GM23338 (cell line): ENCODE results near the gene ADIPOR2. TPM values are rescaled to one million over a fixed set of nuclear protein-coding genes. Genes with fewer than 3 reads are reported as not detected.
A peak's percentile ranks its signal among the peaks of the same experiment; 100 is the strongest.

Experiments used
- ATAC-seq: fragments of 200-7000 bp; cut with Tn5 transposase; 3 replicates; pipeline ENCODE4 v1.9.1; 2020
- DNase-seq: peaks from one replicate; pipeline ENCODE4 v3.0.0-alpha.2; 2015; ENCODE audit warnings: low spot score
- H2AFZ ChIP-seq: fragments of 200-600 bp; sonication (generic); 2 replicates; pipeline ENCODE4 v1.8.0; 2016; ENCODE audit warnings: antibody characterized with exemption, mild to moderate bottlenecking, moderate library complexity
- H3F3A ChIP-seq: fragments of 200-600 bp; sonication (generic); replicated peaks from 2 replicates; pipeline ENCODE4 v1.8.0; 2017; ENCODE audit warnings: antibody characterized with exemption, mixed run types, low read depth
- H3K27ac ChIP-seq: fragments of 200-600 bp; sonication (generic); 2 replicates; pipeline ENCODE4 v1.6.1; 2016; ENCODE audit warnings: low read depth
- H3K27me3 ChIP-seq: fragments of 200-600 bp; sonication (generic); 2 replicates; pipeline ENCODE4 v1.8.0; 2016; ENCODE audit warnings: mild to moderate bottlenecking, mixed run types, moderate library complexity; ENCODE audit not compliant: insufficient read depth
- H3K36me3 ChIP-seq: fragments of 200-600 bp; sonication (generic); 2 replicates; pipeline ENCODE4 v1.8.0; 2016; ENCODE audit warnings: mild to moderate bottlenecking; ENCODE audit not compliant: insufficient read depth
- H3K4me1 ChIP-seq: fragments of 200-600 bp; sonication (generic); 2 replicates; pipeline ENCODE4 v1.8.0; 2016; ENCODE audit warnings: mild to moderate bottlenecking, moderate library complexity; ENCODE audit not compliant: insufficient read depth
- H3K4me2 ChIP-seq: fragments of 200-600 bp; sonication (generic); 2 replicates; pipeline ENCODE4 v1.7.1; 2017; ENCODE audit warnings: mixed run types
- H3K4me3 ChIP-seq: fragments of 200-600 bp; sonication (generic); 2 replicates; pipeline ENCODE4 v1.6.1; 2016; ENCODE audit warnings: mixed run types
- H3K79me2 ChIP-seq: fragments of 200-600 bp; sonication (generic); replicated peaks from 2 replicates; pipeline ENCODE4 v1.8.0; 2017; ENCODE audit warnings: mild to moderate bottlenecking; ENCODE audit not compliant: insufficient read depth
- H3K9me2 ChIP-seq: fragments of 200-600 bp; sonication (generic); 2 replicates; pipeline ENCODE4 v1.8.0; 2017; ENCODE audit not compliant: insufficient read depth
- H4K20me1 ChIP-seq: fragments of 200-600 bp; sonication (generic); replicated peaks from 2 replicates; pipeline ENCODE4 v1.8.0; 2017; ENCODE audit warnings: mild to moderate bottlenecking; ENCODE audit not compliant: insufficient read depth
- H3K27ac Mint-ChIP-seq: 2 replicates; pipeline ENCODE4 v1.8.0; 2020; ENCODE audit warnings: inconsistent platforms, mild to moderate bottlenecking, moderate library complexity, mixed read lengths
- H3K27me3 Mint-ChIP-seq: 3 replicates; pipeline ENCODE4 v1.8.0; 2022; ENCODE audit warnings: low read depth, mild to moderate bottlenecking, moderate library complexity, mixed read lengths, inconsistent platforms; ENCODE audit not compliant: insufficient read depth, poor library complexity
- H3K36me3 Mint-ChIP-seq: 3 replicates; pipeline ENCODE4 v1.8.0; 2021; ENCODE audit warnings: low read depth, mild to moderate bottlenecking, inconsistent platforms, moderate library complexity, mixed read lengths
- H3K4me1 Mint-ChIP-seq: 3 replicates; pipeline ENCODE4 v1.8.0; 2020; ENCODE audit warnings: mild to moderate bottlenecking, inconsistent platforms, mixed read lengths
- H3K4me3 Mint-ChIP-seq: 3 replicates; pipeline ENCODE4 v1.8.0; 2021; ENCODE audit warnings: moderate library complexity, mild to moderate bottlenecking, inconsistent platforms, mixed read lengths
- H3K9me3 Mint-ChIP-seq: 3 replicates; pipeline ENCODE4 v1.8.0; 2020; ENCODE audit warnings: moderate library complexity, mild to moderate bottlenecking, inconsistent platforms, mixed read lengths
- CREB1 ChIP-seq: fragments of 250-450 bp; sonication (Bioruptor Pico); IDR thresholded peaks from 2 replicates; pipeline ENCODE4 v1.5.0; 2020; ENCODE audit warnings: low read depth, mild to moderate bottlenecking, moderate library complexity
- EZH2 ChIP-seq: fragments of 200-600 bp; sonication (generic); IDR thresholded peaks from one replicate; pipeline ENCODE4 v1.8.0; 2017; ENCODE audit warnings: antibody characterized with exemption, mild to moderate bottlenecking, low read depth; ENCODE audit not compliant: unreplicated experiment
- EZH2phosphoT487 ChIP-seq: fragments of 200-600 bp; sonication (generic); IDR thresholded peaks from one replicate; pipeline ENCODE4 v1.8.1; 2018; ENCODE audit warnings: antibody characterized with exemption; ENCODE audit not compliant: unreplicated experiment
- JUNB ChIP-seq: IDR thresholded peaks from one replicate; pipeline ENCODE4 v1.6.1; 2016; ENCODE audit warnings: antibody characterized with exemption; ENCODE audit not compliant: unreplicated experiment
- POLR2AphosphoS5 ChIP-seq: IDR thresholded peaks from 2 replicates; pipeline ENCODE4 v1.6.1; 2016; ENCODE audit warnings: antibody characterized with exemption, low read depth
- STAT1 ChIP-seq: IDR thresholded peaks from one replicate; pipeline ENCODE4 v1.6.1; 2016; ENCODE audit warnings: antibody characterized with exemption; ENCODE audit not compliant: unreplicated experiment
- ZNF114 ChIP-seq: fragments of 250-450 bp; sonication (Bioruptor Pico); IDR thresholded peaks from 2 replicates; pipeline ENCODE4 v1.5.0; 2020; ENCODE audit warnings: mild to moderate bottlenecking, moderate library complexity
- ZNF331 ChIP-seq: fragments of 250-450 bp; sonication (Bioruptor Pico); IDR thresholded peaks from 2 replicates; pipeline ENCODE4 v1.5.0; 2020; ENCODE audit warnings: low read depth, mild to moderate bottlenecking, moderate library complexity
- polyA plus RNA-seq: library from polyadenylated mRNA; unstranded; fragments of >200 nt; fragmentation: Nextera tagmentation; extraction: Ambion mirVana; gene quantifications from 2 replicates; pipeline ENCODE4 v1.2.1, GENCODE V29; 2016
- total RNA-seq: library from RNA; depleted of rRNA; stranded (reverse); fragments of >200 nt; shearing (Covaris generic); gene quantifications from 2 replicates; pipeline ENCODE4 v1.2.3, GENCODE V29; 2014
- TF ChIP-seq, protein P1 (sequence below), 2 experiments: fragments of 200-600 bp in 1 of 2; sonication (generic) in 1 of 2; conservative IDR thresholded peaks; 2 replicates each; pipeline versions ENCODE4 v1.5.1 to v1.6.1; 2016 to 2017; ENCODE audit warnings: antibody characterized with exemption in 2 of 2, low read depth in 2 of 2, mild to moderate bottlenecking in 2 of 2, moderate library complexity in 1 of 2
- TF ChIP-seq, protein P2 (sequence below): IDR thresholded peaks from one replicate; pipeline ENCODE4 v1.6.1; 2018; ENCODE audit warnings: antibody characterized with exemption; ENCODE audit not compliant: unreplicated experiment
- TF ChIP-seq, protein P3 (sequence below): fragments of 250-450 bp; sonication (Bioruptor Pico); IDR thresholded peaks from 2 replicates; pipeline ENCODE4 v1.5.0; 2020; ENCODE audit warnings: mild to moderate bottlenecking, moderate library complexity

The ADIPOR2 gene
- total and polyA plus RNA-seq, 2 experiments from 2014 or later, result 11.7 to 36.2 TPM

DNA sequence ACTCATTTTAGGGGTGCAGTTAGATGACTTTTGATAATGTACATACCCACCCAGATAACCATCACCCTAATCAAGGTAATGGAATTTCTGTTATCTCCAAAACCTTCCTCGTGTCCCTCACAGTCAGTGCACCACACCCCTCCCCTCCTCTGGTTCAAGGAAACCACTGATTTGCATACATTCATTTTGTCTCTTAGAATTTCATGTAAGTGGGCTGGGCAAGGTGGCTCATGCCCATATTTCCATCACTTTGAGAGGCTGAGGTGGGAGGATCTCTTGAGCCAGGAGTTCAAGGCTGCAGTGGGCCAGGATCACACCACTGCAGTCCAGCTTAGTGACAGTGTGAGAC, 15.7 kb downstream of the ADIPOR2 start:
- Histone ChIP-seq H3K79me2 (peaks cover 100% of the 10 kb centered on the region), H3K4me1 (0 out of 2 replicates have a peak, but pooled peaks cover 7% of the 10 kb centered on the region), H3K9me2 (no peaks in the 10 kb centered on the region), H3K36me3 (no peaks in the 10 kb centered on the region), H3K4me2 (no peak overlapping the region), H3K27ac (no peak overlapping the region), H4K20me1 (peaks cover 39% of the 10 kb centered on the region), H3K27me3 (no peaks in the 10 kb centered on the region), H3K4me3 (no peak overlapping the region), H2AFZ (no peak overlapping the region), H3F3A (0 out of 2 replicates have a peak, but pooled peaks cover 3% of the 10 kb centered on the region)
- Mint-ChIP-seq H3K36me3 (peaks cover 11% of the 10 kb centered on the region; the same call in 2 of the 3 replicates), H3K27me3 (peaks cover 1% of the 10 kb centered on the region), H3K9me3 (no peaks in the 10 kb centered on the region), H3K4me3 (no peak overlapping the region), H3K27ac (no peak overlapping the region), H3K4me1 (peaks cover 6% of the 10 kb centered on the region)
- ATAC-seq (no peak), DNase-seq (no peak)
- no peak for TF ChIP-seq POLR2AphosphoS5
- no peak for TF ChIP-seq ZNF331 (CRISPR knock-in tag)
- TF ChIP-seq, protein P1, sequence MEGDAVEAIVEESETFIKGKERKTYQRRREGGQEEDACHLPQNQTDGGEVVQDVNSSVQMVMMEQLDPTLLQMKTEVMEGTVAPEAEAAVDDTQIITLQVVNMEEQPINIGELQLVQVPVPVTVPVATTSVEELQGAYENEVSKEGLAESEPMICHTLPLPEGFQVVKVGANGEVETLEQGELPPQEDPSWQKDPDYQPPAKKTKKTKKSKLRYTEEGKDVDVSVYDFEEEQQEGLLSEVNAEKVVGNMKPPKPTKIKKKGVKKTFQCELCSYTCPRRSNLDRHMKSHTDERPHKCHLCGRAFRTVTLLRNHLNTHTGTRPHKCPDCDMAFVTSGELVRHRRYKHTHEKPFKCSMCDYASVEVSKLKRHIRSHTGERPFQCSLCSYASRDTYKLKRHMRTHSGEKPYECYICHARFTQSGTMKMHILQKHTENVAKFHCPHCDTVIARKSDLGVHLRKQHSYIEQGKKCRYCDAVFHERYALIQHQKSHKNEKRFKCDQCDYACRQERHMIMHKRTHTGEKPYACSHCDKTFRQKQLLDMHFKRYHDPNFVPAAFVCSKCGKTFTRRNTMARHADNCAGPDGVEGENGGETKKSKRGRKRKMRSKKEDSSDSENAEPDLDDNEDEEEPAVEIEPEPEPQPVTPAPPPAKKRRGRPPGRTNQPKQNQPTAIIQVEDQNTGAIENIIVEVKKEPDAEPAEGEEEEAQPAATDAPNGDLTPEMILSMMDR (conservative IDR thresholded peaks at IDR 0.05; ENCODE audit: low read depth in 2 of 2), result no peak
- no peak for TF ChIP-seq JUNB
- no peak for TF ChIP-seq ZNF114 (CRISPR knock-in tag)
- TF ChIP-seq, protein P2, sequence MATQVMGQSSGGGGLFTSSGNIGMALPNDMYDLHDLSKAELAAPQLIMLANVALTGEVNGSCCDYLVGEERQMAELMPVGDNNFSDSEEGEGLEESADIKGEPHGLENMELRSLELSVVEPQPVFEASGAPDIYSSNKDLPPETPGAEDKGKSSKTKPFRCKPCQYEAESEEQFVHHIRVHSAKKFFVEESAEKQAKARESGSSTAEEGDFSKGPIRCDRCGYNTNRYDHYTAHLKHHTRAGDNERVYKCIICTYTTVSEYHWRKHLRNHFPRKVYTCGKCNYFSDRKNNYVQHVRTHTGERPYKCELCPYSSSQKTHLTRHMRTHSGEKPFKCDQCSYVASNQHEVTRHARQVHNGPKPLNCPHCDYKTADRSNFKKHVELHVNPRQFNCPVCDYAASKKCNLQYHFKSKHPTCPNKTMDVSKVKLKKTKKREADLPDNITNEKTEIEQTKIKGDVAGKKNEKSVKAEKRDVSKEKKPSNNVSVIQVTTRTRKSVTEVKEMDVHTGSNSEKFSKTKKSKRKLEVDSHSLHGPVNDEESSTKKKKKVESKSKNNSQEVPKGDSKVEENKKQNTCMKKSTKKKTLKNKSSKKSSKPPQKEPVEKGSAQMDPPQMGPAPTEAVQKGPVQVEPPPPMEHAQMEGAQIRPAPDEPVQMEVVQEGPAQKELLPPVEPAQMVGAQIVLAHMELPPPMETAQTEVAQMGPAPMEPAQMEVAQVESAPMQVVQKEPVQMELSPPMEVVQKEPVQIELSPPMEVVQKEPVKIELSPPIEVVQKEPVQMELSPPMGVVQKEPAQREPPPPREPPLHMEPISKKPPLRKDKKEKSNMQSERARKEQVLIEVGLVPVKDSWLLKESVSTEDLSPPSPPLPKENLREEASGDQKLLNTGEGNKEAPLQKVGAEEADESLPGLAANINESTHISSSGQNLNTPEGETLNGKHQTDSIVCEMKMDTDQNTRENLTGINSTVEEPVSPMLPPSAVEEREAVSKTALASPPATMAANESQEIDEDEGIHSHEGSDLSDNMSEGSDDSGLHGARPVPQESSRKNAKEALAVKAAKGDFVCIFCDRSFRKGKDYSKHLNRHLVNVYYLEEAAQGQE, result no peak

DNA sequence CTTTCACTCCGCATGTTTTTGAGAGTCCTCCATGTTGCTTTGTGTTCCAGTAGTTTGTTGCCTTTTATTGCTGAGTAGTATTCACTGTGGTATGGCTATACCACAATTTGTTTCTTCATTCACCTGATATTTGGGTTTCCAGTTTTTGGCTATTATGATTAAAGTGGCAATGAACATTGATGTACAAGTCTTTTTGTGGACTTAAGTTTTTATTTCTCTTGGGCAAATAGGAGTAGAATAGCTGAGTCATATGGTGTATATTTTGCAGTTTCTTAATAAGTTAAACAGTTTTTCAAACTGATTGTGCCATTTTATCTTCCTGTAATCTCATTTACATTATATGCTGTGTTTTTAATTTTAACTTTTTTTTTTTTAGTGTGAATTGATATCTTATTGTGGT, 16.2 kb downstream of the ADIPOR2 start:
- Histone ChIP-seq H3K4me3 (no peak overlapping the region), H3K9me2 (no peaks in the 10 kb centered on the region), H3K27me3 (no peaks in the 10 kb centered on the region), H3K79me2 (peaks cover 99% of the 10 kb centered on the region), H3F3A (0 out of 2 replicates have a peak, but pooled peaks cover 3% of the 10 kb centered on the region), H3K4me2 (no peak overlapping the region), H3K36me3 (no peaks in the 10 kb centered on the region), H2AFZ (no peak overlapping the region), H3K4me1 (0 out of 2 replicates have a peak, but pooled peaks cover 7% of the 10 kb centered on the region), H4K20me1 (peaks cover 37% of the 10 kb centered on the region), H3K27ac (no peak overlapping the region)
- Mint-ChIP-seq H3K9me3 (no peaks in the 10 kb centered on the region), H3K4me1 (peaks cover 7% of the 10 kb centered on the region), H3K36me3 (peaks cover 11% of the 10 kb centered on the region; the same call in 2 of the 3 replicates), H3K27ac (peak overlapping the region; percentile 51; the same call in 1 of the 2 replicates), H3K4me3 (no peak overlapping the region), H3K27me3 (peaks cover 1% of the 10 kb centered on the region)
- ATAC-seq (no peak), DNase-seq (no peak)
- no peak for TF ChIP-seq EZH2
- no peak for TF ChIP-seq EZH2phosphoT487
- TF ChIP-seq, protein P3, sequence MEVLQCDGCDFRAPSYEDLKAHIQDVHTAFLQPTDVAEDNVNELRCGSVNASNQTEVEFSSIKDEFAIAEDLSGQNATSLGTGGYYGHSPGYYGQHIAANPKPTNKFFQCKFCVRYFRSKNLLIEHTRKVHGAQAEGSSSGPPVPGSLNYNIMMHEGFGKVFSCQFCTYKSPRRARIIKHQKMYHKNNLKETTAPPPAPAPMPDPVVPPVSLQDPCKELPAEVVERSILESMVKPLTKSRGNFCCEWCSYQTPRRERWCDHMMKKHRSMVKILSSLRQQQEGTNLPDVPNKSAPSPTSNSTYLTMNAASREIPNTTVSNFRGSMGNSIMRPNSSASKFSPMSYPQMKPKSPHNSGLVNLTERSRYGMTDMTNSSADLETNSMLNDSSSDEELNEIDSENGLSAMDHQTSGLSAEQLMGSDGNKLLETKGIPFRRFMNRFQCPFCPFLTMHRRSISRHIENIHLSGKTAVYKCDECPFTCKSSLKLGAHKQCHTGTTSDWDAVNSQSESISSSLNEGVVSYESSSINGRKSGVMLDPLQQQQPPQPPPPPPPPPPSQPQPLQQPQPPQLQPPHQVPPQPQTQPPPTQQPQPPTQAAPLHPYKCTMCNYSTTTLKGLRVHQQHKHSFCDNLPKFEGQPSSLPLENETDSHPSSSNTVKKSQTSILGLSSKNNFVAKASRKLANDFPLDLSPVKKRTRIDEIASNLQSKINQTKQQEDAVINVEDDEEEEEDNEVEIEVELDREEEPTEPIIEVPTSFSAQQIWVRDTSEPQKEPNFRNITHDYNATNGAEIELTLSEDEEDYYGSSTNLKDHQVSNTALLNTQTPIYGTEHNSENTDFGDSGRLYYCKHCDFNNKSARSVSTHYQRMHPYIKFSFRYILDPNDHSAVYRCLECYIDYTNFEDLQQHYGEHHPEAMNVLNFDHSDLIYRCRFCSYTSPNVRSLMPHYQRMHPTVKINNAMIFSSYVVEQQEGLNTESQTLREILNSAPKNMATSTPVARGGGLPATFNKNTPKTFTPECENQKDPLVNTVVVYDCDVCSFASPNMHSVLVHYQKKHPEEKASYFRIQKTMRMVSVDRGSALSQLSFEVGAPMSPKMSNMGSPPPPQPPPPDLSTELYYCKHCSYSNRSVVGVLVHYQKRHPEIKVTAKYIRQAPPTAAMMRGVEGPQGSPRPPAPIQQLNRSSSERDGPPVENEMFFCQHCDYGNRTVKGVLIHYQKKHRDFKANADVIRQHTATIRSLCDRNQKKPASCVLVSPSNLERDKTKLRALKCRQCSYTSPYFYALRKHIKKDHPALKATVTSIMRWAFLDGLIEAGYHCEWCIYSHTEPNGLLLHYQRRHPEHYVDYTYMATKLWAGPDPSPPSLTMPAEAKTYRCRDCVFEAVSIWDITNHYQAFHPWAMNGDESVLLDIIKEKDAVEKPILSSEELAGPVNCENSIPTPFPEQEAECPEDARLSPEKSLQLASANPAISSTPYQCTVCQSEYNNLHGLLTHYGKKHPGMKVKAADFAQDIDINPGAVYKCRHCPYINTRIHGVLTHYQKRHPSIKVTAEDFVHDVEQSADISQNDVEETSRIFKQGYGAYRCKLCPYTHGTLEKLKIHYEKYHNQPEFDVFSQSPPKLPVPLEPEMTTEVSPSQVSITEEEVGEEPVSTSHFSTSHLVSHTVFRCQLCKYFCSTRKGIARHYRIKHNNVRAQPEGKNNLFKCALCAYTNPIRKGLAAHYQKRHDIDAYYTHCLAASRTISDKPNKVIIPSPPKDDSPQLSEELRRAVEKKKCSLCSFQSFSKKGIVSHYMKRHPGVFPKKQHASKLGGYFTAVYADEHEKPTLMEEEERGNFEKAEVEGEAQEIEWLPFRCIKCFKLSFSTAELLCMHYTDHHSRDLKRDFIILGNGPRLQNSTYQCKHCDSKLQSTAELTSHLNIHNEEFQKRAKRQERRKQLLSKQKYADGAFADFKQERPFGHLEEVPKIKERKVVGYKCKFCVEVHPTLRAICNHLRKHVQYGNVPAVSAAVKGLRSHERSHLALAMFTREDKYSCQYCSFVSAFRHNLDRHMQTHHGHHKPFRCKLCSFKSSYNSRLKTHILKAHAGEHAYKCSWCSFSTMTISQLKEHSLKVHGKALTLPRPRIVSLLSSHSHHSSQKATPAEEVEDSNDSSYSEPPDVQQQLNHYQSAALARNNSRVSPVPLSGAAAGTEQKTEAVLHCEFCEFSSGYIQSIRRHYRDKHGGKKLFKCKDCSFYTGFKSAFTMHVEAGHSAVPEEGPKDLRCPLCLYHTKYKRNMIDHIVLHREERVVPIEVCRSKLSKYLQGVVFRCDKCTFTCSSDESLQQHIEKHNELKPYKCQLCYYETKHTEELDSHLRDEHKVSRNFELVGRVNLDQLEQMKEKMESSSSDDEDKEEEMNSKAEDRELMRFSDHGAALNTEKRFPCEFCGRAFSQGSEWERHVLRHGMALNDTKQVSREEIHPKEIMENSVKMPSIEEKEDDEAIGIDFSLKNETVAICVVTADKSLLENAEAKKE (CRISPR knock-in tag), result no peak
- TF ChIP-seq STAT1, result no peak
- TF ChIP-seq ZNF331 (CRISPR knock-in tag), result no peak
- TF ChIP-seq CREB1 (CRISPR knock-in tag), result no peak
- TF ChIP-seq ZNF114 (CRISPR knock-in tag), result no peak
